C4-2B (cell line): ENCODE measurements around the gene SNRNP48.

Experiments used
- CTCF ChIP-seq: fragments of 450-650 bp; conservative IDR thresholded peaks from 2 replicates; pipeline ENCODE4 v1.5.1; 2017; ENCODE audit warnings: mild to moderate bottlenecking
- ZFX ChIP-seq: fragments of 450-650 bp; IDR thresholded peaks from 2 replicates; pipeline ENCODE4 v1.6.1; 2017

GRCh38 chr6:7632501-7633290 is 42.7 kb downstream of the SNRNP48 start:
- TF ChIP-seq CTCF (no peak), ZFX (no peak)
